Cerebellar nuclear complex (tissue), 1 donor: ENCODE results near the gene FCER2.
"Not testable (repeated sequence)": the region's sequence is repeated elsewhere in the genome, so short reads cannot be mapped to it uniquely, and the experiment has no call there.

ENCODE experiments used
- DNase-seq, 2 experiments: peaks; one replicate each; lab custom pipeline; 2025; lab: John Stamatoyannopoulos, UW

FCER2 gene

GRCh38 chr19:7647156-7647555 is 54.8 kb downstream of the FCER2 start:
- no peak for DNase-seq

- DNase-seq, result no peak
These were observed 55.6 kb downstream of the FCER2 start for GRCh38 chr19:7646426-7646700.

- no peak for DNase-seq
These were observed 56.1 kb downstream of the FCER2 start for GRCh38 chr19:7645656-7646425.

- DNase-seq, result no peak
These were observed 56.8 kb downstream of the FCER2 start for GRCh38 chr19:7645163-7645562.

GRCh38 chr19:7644550-7644877 is 57.4 kb downstream of the FCER2 start:
- no peak for DNase-seq

GRCh38 chr19:7643629-7644549 is 58.0 kb downstream of the FCER2 start:
- not testable (repeated sequence) for DNase-seq

- DNase-seq, result no peak
These were observed 58.9 kb downstream of the FCER2 start for GRCh38 chr19:7643031-7643415.

- no peak for DNase-seq
These were observed 59.5 kb downstream of the FCER2 start for GRCh38 chr19:7642295-7643030.

GRCh38 chr19:7641290-7642276 is 60.3 kb downstream of the FCER2 start:
- no peak for DNase-seq

- no peak for DNase-seq
These were observed 61.1 kb downstream of the FCER2 start for GRCh38 chr19:7640803-7641202.

GRCh38 chr19:7639863-7640348 is 62.0 kb downstream of the FCER2 start:
- no peak for DNase-seq

GRCh38 chr19:7638802-7639465 is 63.0 kb downstream of the FCER2 start:
- DNase-seq, result no peak
